ENCODE data around the gene MYO15B.
A peak's percentile ranks its signal among the peaks of the same experiment; 100 is the strongest.
"Not testable (repeated sequence)": the region's sequence is repeated elsewhere in the genome, so short reads cannot be mapped to it uniquely, and the experiment has no call there.

Gene MYO15B

GRCh38 chr17:75568412-75569255, 19.0 kb upstream of the MYO15B start:
- Mint-ChIP-seq H3K4me1 (ENCODE audit: low read depth) (peaks cover 4% of the 10 kb centered on the region), H3K36me3 (ENCODE audit: low read depth) (no peaks in the 10 kb centered on the region), H3K4me3 (no peak overlapping the region), H3K9me3 (no peaks in the 10 kb centered on the region), H3K27ac (no peak overlapping the region), H3K27me3 (no peaks in the 10 kb centered on the region)

- Mint-ChIP-seq H3K27me3 (no peaks in the 10 kb centered on the region), H3K27ac (no peak overlapping the region), H3K4me1 (ENCODE audit: low read depth) (peaks cover 4% of the 10 kb centered on the region), H3K4me3 (no peak overlapping the region), H3K36me3 (ENCODE audit: low read depth) (no peaks in the 10 kb centered on the region), H3K9me3 (no peaks in the 10 kb centered on the region)
Observed at GRCh38 chr17:75570034-75570676, 17.4 kb upstream of the MYO15B start.

- H3K4me3 Mint-ChIP-seq = no peak overlapping the region
- peaks cover 4% of the 10 kb centered on the region for H3K4me1 Mint-ChIP-seq (ENCODE audit: low read depth)
- H3K27me3 Mint-ChIP-seq = no peaks in the 10 kb centered on the region
- no peaks in the 10 kb centered on the region for H3K9me3 Mint-ChIP-seq
- H3K36me3 Mint-ChIP-seq (ENCODE audit: low read depth) = no peaks in the 10 kb centered on the region
- H3K27ac Mint-ChIP-seq = no peak overlapping the region
Observed at GRCh38 chr17:75570772-75571171, 16.8 kb upstream of the MYO15B start.

GRCh38 chr17:75571197-75571884, 16.3 kb upstream of the MYO15B start:
- no peaks in the 10 kb centered on the region for H3K9me3 Mint-ChIP-seq
- H3K27ac Mint-ChIP-seq = no peak overlapping the region
- no peak overlapping the region for H3K4me3 Mint-ChIP-seq
- H3K27me3 Mint-ChIP-seq = no peaks in the 10 kb centered on the region
- peaks cover 4% of the 10 kb centered on the region for H3K4me1 Mint-ChIP-seq (ENCODE audit: low read depth)
- no peaks in the 10 kb centered on the region for H3K36me3 Mint-ChIP-seq (ENCODE audit: low read depth)

- Mint-ChIP-seq H3K4me1 (ENCODE audit: low read depth) (peaks cover 1% of the 10 kb centered on the region), H3K27ac (no peak overlapping the region), H3K36me3 (ENCODE audit: low read depth) (no peaks in the 10 kb centered on the region), H3K27me3 (no peaks in the 10 kb centered on the region), H3K4me3 (no peak overlapping the region), H3K9me3 (no peaks in the 10 kb centered on the region)
Observed at GRCh38 chr17:75571885-75572215, 15.8 kb upstream of the MYO15B start.

- H3K36me3 Mint-ChIP-seq (ENCODE audit: low read depth) = no peaks in the 10 kb centered on the region
- H3K9me3 Mint-ChIP-seq = no peaks in the 10 kb centered on the region
- H3K27me3 Mint-ChIP-seq = no peaks in the 10 kb centered on the region
- H3K27ac Mint-ChIP-seq = no peak overlapping the region
- no peak overlapping the region for H3K4me3 Mint-ChIP-seq
- no peaks in the 10 kb centered on the region for H3K4me1 Mint-ChIP-seq (ENCODE audit: low read depth)
Observed at GRCh38 chr17:75572713-75573539, 14.7 kb upstream of the MYO15B start.

- Mint-ChIP-seq H3K9me3 (no peaks in the 10 kb centered on the region), H3K27me3 (no peaks in the 10 kb centered on the region), H3K4me1 (ENCODE audit: low read depth) (no peaks in the 10 kb centered on the region), H3K27ac (no peak overlapping the region), H3K4me3 (no peak overlapping the region), H3K36me3 (ENCODE audit: low read depth) (no peaks in the 10 kb centered on the region)
Observed at GRCh38 chr17:75573540-75573957, 14.1 kb upstream of the MYO15B start.

- no peak overlapping the region for H3K4me3 Mint-ChIP-seq
- no peaks in the 10 kb centered on the region for H3K36me3 Mint-ChIP-seq (ENCODE audit: low read depth)
- no peaks in the 10 kb centered on the region for H3K4me1 Mint-ChIP-seq (ENCODE audit: low read depth)
- no peaks in the 10 kb centered on the region for H3K27me3 Mint-ChIP-seq
- no peaks in the 10 kb centered on the region for H3K9me3 Mint-ChIP-seq
- H3K27ac Mint-ChIP-seq = no peak overlapping the region
Observed at GRCh38 chr17:75573994-75574393, 13.6 kb upstream of the MYO15B start.

GRCh38 chr17:75574404-75575036, 13.1 kb upstream of the MYO15B start:
- H3K27me3 Mint-ChIP-seq = no peaks in the 10 kb centered on the region
- no peaks in the 10 kb centered on the region for H3K36me3 Mint-ChIP-seq (ENCODE audit: low read depth)
- H3K9me3 Mint-ChIP-seq = no peaks in the 10 kb centered on the region
- H3K27ac Mint-ChIP-seq = no peak overlapping the region
- no peak overlapping the region for H3K4me3 Mint-ChIP-seq
- no peaks in the 10 kb centered on the region for H3K4me1 Mint-ChIP-seq (ENCODE audit: low read depth)

GRCh38 chr17:75575197-75575596, 12.4 kb upstream of the MYO15B start:
- Mint-ChIP-seq H3K4me1 (ENCODE audit: low read depth) (no peaks in the 10 kb centered on the region), H3K9me3 (no peaks in the 10 kb centered on the region), H3K4me3 (no peak overlapping the region), H3K36me3 (ENCODE audit: low read depth) (no peaks in the 10 kb centered on the region), H3K27ac (no peak overlapping the region), H3K27me3 (no peaks in the 10 kb centered on the region)

GRCh38 chr17:75575728-75576127, 11.9 kb upstream of the MYO15B start:
- no peaks in the 10 kb centered on the region for H3K36me3 Mint-ChIP-seq (ENCODE audit: low read depth)
- H3K9me3 Mint-ChIP-seq = no peaks in the 10 kb centered on the region
- H3K27me3 Mint-ChIP-seq = no peaks in the 10 kb centered on the region
- no peak overlapping the region for H3K4me3 Mint-ChIP-seq
- H3K4me1 Mint-ChIP-seq (ENCODE audit: low read depth) = no peaks in the 10 kb centered on the region
- H3K27ac Mint-ChIP-seq = no peak overlapping the region

- Mint-ChIP-seq H3K36me3 (ENCODE audit: low read depth) (peaks cover 4% of the 10 kb centered on the region), H3K27me3 (no peaks in the 10 kb centered on the region)
Observed at GRCh38 chr17:75576661-75577060, 10.9 kb upstream of the MYO15B start.

GRCh38 chr17:75581121-75581725, 6.4 kb upstream of the MYO15B start:
- Mint-ChIP-seq H3K4me1 (ENCODE audit: low read depth) (peaks cover 14% of the 10 kb centered on the region), H3K27ac (peak overlapping the region; percentile 18), H3K4me3 (peak overlapping the region; percentile 84)
- not testable (repeated sequence) for H3K27me3 Mint-ChIP-seq; H3K9me3 Mint-ChIP-seq; H3K36me3 Mint-ChIP-seq (ENCODE audit: low read depth)

More at GRCh38 chr17:75576661-75577060, 10.9 kb upstream of the MYO15B start:
- H3K4me3 Mint-ChIP-seq = no peak overlapping the region
- H3K4me1 Mint-ChIP-seq (ENCODE audit: low read depth) = peaks cover 8% of the 10 kb centered on the region
- peaks cover 3% of the 10 kb centered on the region for H3K9me3 Mint-ChIP-seq
- no peak overlapping the region for H3K27ac Mint-ChIP-seq

- peaks cover 19% of the 10 kb centered on the region for H3K4me1 Mint-ChIP-seq (ENCODE audit: low read depth)
- not testable (repeated sequence) for H3K36me3 Mint-ChIP-seq (ENCODE audit: low read depth); H3K27me3 Mint-ChIP-seq; H3K4me3 Mint-ChIP-seq; H3K27ac Mint-ChIP-seq; H3K9me3 Mint-ChIP-seq
Observed at GRCh38 chr17:75583197-75583596, 4.4 kb upstream of the MYO15B start.
